Loucy (cell line): ENCODE measurements around the gene TNNC2.
"Not testable (repeated sequence)": the region's sequence is repeated elsewhere in the genome, so short reads cannot be mapped to it uniquely, and the experiment has no call there.

Source experiments
- H2AFZ ChIP-seq: fragments of 200-600 bp; sonication (generic); 2 replicates; pipeline ENCODE4 v1.6.0; 2016; ENCODE audit warnings: antibody characterized with exemption, mild to moderate bottlenecking, low read length, moderate library complexity
- H3F3A ChIP-seq: fragments of 200-600 bp; 2 replicates; pipeline ENCODE4 v1.6.0; 2016; ENCODE audit warnings: antibody characterized with exemption, low read depth, mild to moderate bottlenecking
- H3K27me3 ChIP-seq: fragments of 200-600 bp; sonication (generic); 2 replicates; pipeline ENCODE4 v1.6.1; 2014; ENCODE audit warnings: low read length, mild to moderate bottlenecking; ENCODE audit not compliant: insufficient read depth, poor library complexity, severe bottlenecking
- H3K36me3 ChIP-seq: fragments of 200-600 bp; sonication (generic); 2 replicates; pipeline ENCODE4 v1.6.1; 2016; ENCODE audit warnings: low read length; ENCODE audit not compliant: insufficient read depth
- H3K4me1 ChIP-seq: fragments of 200-600 bp; sonication (generic); 2 replicates; pipeline ENCODE4 v1.5.1; 2014; ENCODE audit warnings: low read length, mild to moderate bottlenecking; ENCODE audit not compliant: insufficient read depth, poor library complexity, severe bottlenecking
- H3K4me2 ChIP-seq: fragments of 200-600 bp; sonication (generic); 2 replicates; pipeline ENCODE4 v1.6.0; 2014; ENCODE audit warnings: antibody characterized with exemption, low read length, low read depth, mild to moderate bottlenecking; ENCODE audit not compliant: poor library complexity, severe bottlenecking
- H3K4me3 ChIP-seq: fragments of 200-600 bp; sonication (generic); 2 replicates; pipeline ENCODE4 v1.5.1; 2014; ENCODE audit warnings: low read length, mild to moderate bottlenecking, mixed read lengths; ENCODE audit not compliant: poor library complexity, severe bottlenecking
- H3K79me2 ChIP-seq: fragments of 200-600 bp; sonication (generic); 2 replicates; pipeline ENCODE4 v1.6.1; 2014; ENCODE audit warnings: low read length; ENCODE audit not compliant: insufficient read depth
- H3K9ac ChIP-seq: fragments of 200-600 bp; sonication (generic); 2 replicates; pipeline ENCODE4 v1.6.0; 2014; ENCODE audit warnings: mild to moderate bottlenecking, low read depth, low read length, moderate library complexity; ENCODE audit not compliant: poor library complexity, severe bottlenecking
- H3K9me2 ChIP-seq: fragments of 200-600 bp; sonication (generic); replicated peaks from 2 replicates; pipeline ENCODE4 v1.6.1; 2016; ENCODE audit warnings: low read depth, low read length, mixed read lengths
- H3K9me3 ChIP-seq: fragments of 200-600 bp; sonication (generic); 2 replicates; pipeline ENCODE4 v1.6.1; 2014; ENCODE audit warnings: mild to moderate bottlenecking, antibody characterized with exemption, low read length, low read depth; ENCODE audit not compliant: insufficient read depth
- H4K20me1 ChIP-seq: fragments of 200-600 bp; sonication (generic); 2 replicates; pipeline ENCODE4 v1.6.0; 2014; ENCODE audit warnings: antibody characterized with exemption, low read length, mild to moderate bottlenecking; ENCODE audit not compliant: insufficient read depth, poor library complexity, severe bottlenecking
- CTCF ChIP-seq: fragments of 200-600 bp; sonication (generic); conservative IDR thresholded peaks from 2 replicates; pipeline ENCODE4 v1.5.1; 2014; ENCODE audit warnings: mild to moderate bottlenecking, antibody characterized with exemption, low read length
- EZH2phosphoT487 ChIP-seq: fragments of 200-600 bp; IDR thresholded peaks from 2 replicates; pipeline ENCODE4 v1.6.1; 2018; ENCODE audit warnings: antibody characterized with exemption, mild to moderate bottlenecking, moderate library complexity, borderline replicate concordance

TNNC2 gene

DNA sequence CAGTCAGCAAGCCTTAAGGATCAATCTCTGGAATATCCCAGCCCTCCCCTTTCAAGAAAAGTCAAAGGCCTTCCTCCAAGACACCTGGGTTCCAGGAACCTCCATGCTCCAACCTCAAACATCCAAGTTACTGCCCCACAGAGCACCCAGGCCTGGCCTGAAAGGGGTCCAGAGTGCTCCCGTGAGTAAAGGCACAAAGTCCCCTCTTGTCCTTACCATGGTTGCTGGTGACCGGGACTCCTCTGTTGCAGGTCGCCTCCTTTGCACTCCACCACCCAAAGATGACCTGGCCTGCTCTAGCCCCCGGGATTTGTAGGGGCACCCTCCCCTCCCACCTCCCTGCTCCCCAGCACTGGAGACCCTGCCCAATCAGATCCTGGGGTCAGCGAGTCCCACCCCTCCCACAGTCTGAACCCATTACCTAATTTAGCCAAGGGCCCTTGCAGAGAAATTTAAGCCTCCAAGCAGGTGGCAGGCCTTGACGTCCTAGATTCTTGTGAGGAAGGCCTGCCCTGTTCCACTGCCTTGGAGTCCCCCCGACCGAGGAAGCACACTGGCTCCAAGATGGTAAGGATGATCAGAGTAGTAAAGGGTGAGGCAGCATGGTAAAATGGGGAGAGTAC, at the start of gene TNNC2:
TSS of gene TNNC2 (minus strand) at position 283 of the 623 bp plus-strand sequence. CDS start at position 219, 64 bp downstream.
- Histone ChIP-seq H3K79me2 (no peaks in the 10 kb centered on the region), H3K4me3 (no peak within 1 kb of the TSS), H3K9me3 (no peaks in the 10 kb centered on the region), H3K27me3 (no peaks in the 10 kb centered on the region), H2AFZ (no peak within 1 kb of the TSS), H3K4me1 (no peaks in the 10 kb centered on the region), H3K4me2 (no peak within 1 kb of the TSS), H4K20me1 (no peaks in the 10 kb centered on the region), H3F3A (no peaks in the 10 kb centered on the region), H3K36me3 (no peaks in the 10 kb centered on the region), H3K9ac (no peak within 1 kb of the TSS), H3K9me2 (no peaks in the 10 kb centered on the region)
- no peak for TF ChIP-seq EZH2phosphoT487
- no peak for TF ChIP-seq CTCF

DNA sequence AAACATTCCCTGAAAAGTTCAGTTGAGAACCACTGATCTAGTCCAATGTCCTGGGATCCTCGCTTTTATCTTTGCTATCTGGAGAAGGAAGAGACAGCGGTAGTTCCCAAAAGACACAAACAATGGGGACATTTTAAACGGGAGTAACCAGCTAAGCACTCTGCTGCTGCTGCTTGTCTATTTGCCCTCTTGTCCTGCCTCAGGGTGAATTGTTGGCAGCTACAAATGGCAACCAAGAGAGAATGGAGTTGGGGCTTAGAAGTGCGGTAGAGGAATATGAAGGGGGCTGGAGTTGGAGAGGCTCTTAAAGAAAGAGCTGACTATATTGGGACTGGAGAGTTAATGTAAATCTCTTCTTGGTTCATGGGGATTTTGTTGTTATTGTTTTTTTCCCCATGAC, 47.5 kb upstream of the TNNC2 start:
- no peak overlapping the region for H3K4me2 ChIP-seq
- no peaks in the 10 kb centered on the region for H4K20me1 ChIP-seq
- TF ChIP-seq CTCF (no peak), EZH2phosphoT487 (no peak)

GRCh38 chr20:45874104-45874481, 47.0 kb upstream of the TNNC2 start:
- H3K36me3 ChIP-seq: peaks cover 22% of the 10 kb centered on the region; the same call in 1 of the 2 replicates
- not testable (repeated sequence) for H3K9me3 ChIP-seq, H3K9ac ChIP-seq, H3K4me1 ChIP-seq, H4K20me1 ChIP-seq, H3K9me2 ChIP-seq, H3K4me2 ChIP-seq, H3K27me3 ChIP-seq, H2AFZ ChIP-seq, H3F3A ChIP-seq, H3K79me2 ChIP-seq, H3K4me3 ChIP-seq

More for the DNA sequence above, 47.5 kb upstream of the TNNC2 start:
- Histone ChIP-seq H3K4me3 (no peak overlapping the region), H3K27me3 (no peaks in the 10 kb centered on the region), H3K9me2 (no peaks in the 10 kb centered on the region), H3K4me1 (no peaks in the 10 kb centered on the region), H3K79me2 (no peaks in the 10 kb centered on the region), H3K9ac (no peak overlapping the region), H3K9me3 (no peaks in the 10 kb centered on the region), H2AFZ (no peak overlapping the region), H3F3A (no peaks in the 10 kb centered on the region), H3K36me3 (peaks cover 22% of the 10 kb centered on the region; the same call in 1 of the 2 replicates)

DNA sequence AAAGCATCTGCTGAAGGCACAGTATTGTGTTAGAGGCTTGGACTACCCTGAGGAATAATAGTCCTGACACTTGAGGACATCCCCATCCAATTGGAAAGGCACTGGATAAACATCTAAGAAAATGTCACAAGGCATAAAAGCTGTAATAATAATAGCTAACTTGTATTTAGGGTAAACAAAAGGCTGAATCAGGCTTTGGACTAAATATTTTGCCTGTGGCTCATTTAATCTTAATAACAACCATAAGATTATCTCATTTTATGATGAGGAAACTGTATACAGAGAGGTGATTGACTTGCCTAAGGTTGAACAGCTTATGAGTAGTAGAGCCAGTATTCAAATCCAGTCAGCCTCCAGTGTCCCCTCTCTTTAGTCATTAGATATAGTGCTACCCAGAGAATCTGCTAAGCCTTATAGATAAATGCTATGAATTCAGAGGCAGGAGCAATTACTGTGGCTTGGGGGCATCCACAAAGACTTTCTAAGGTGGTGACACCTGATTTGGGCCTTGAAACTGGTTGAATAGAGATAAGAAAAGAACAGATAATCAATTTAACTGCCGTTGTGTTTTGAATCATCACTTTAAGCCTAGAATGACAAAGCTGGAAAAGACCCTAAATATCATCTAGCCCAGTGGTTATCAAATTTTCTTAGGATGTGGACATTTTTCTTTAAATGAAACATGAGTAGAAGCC, 46.4 kb upstream of the TNNC2 start:
- Histone ChIP-seq H3K9me2 (no peaks in the 10 kb centered on the region), H3K4me3 (no peak overlapping the region), H3K36me3 (peaks cover 19% of the 10 kb centered on the region; the same call in 1 of the 2 replicates), H3K9me3 (no peaks in the 10 kb centered on the region), H3K9ac (no peak overlapping the region), H2AFZ (no peak overlapping the region), H3K79me2 (no peaks in the 10 kb centered on the region), H3K4me2 (no peak overlapping the region), H3F3A (no peaks in the 10 kb centered on the region), H4K20me1 (no peaks in the 10 kb centered on the region), H3K4me1 (no peaks in the 10 kb centered on the region), H3K27me3 (no peaks in the 10 kb centered on the region)
- TF ChIP-seq CTCF: no peak
- no peak for TF ChIP-seq EZH2phosphoT487
